MM.1S (cell line): ENCODE measurements around the gene DDX51.

Experiments used
- DNase-seq: peaks from one replicate; pipeline ENCODE4 v3.0.0-alpha.2; 2015
- H2AFZ ChIP-seq: fragments of 300-600 bp; sonication (generic); 2 replicates; pipeline ENCODE4 v1.6.0; 2016; ENCODE audit warnings: antibody characterized with exemption, low read length
- H3F3A ChIP-seq: fragments of 300-600 bp; sonication (generic); 2 replicates; pipeline ENCODE4 v1.6.1; 2016; ENCODE audit warnings: mild to moderate bottlenecking, antibody characterized with exemption, low read length, moderate library complexity, mixed read lengths; ENCODE audit not compliant: insufficient read depth
- H3K27ac ChIP-seq: fragments of 300-600 bp; sonication (generic); 2 replicates; pipeline ENCODE4 v1.5.1; 2016; ENCODE audit warnings: mild to moderate bottlenecking, low read length
- H3K27me3 ChIP-seq: fragments of 300-600 bp; sonication (generic); replicated peaks from 2 replicates; pipeline ENCODE4 v1.6.0; 2016; ENCODE audit warnings: low read length; ENCODE audit not compliant: insufficient read depth
- H3K36me3 ChIP-seq: fragments of 300-600 bp; sonication (generic); replicated peaks from 2 replicates; pipeline ENCODE4 v1.6.1; 2016; ENCODE audit warnings: mild to moderate bottlenecking, low read length, mixed read lengths; ENCODE audit not compliant: insufficient read depth
- H3K4me1 ChIP-seq: fragments of 300-600 bp; sonication (generic); 2 replicates; pipeline ENCODE4 v1.6.1; 2016; ENCODE audit warnings: low read length, mixed read lengths
- H3K4me2 ChIP-seq: fragments of 300-600 bp; sonication (generic); 2 replicates; pipeline ENCODE4 v1.6.0; 2016; ENCODE audit warnings: low read depth, low read length
- H3K4me3 ChIP-seq: fragments of 300-600 bp; sonication (generic); 2 replicates; pipeline ENCODE4 v1.5.1; 2016; ENCODE audit warnings: low read length, mixed read lengths
- H3K79me2 ChIP-seq: fragments of 300-600 bp; sonication (generic); 2 replicates; pipeline ENCODE4 v1.6.1; 2016; ENCODE audit warnings: mixed run types, low read length, mixed read lengths
- H3K9ac ChIP-seq: fragments of 300-600 bp; sonication (generic); 2 replicates; pipeline ENCODE4 v1.6.1; 2016; ENCODE audit warnings: low read length, mixed read lengths
- H3K9me2 ChIP-seq: fragments of 300-600 bp; sonication (generic); replicated peaks from 2 replicates; pipeline ENCODE4 v1.6.1; 2016; ENCODE audit warnings: mild to moderate bottlenecking, low read length, mixed read lengths; ENCODE audit not compliant: insufficient read depth
- H3K9me3 ChIP-seq: fragments of 300-600 bp; sonication (generic); replicated peaks from 2 replicates; pipeline ENCODE4 v1.6.1; 2016; ENCODE audit warnings: mild to moderate bottlenecking, low read length, mixed read lengths; ENCODE audit not compliant: insufficient read depth
- H4K20me1 ChIP-seq: fragments of 300-600 bp; sonication (generic); 2 replicates; pipeline ENCODE4 v1.6.1; 2016; ENCODE audit warnings: mild to moderate bottlenecking, low read length, moderate library complexity, mixed read lengths; ENCODE audit not compliant: insufficient read depth
- EZH2 ChIP-seq: fragments of 300-600 bp; sonication (generic); optimal IDR thresholded peaks from 2 replicates; pipeline ENCODE3; 2017; ENCODE audit warnings: low read depth, mild to moderate bottlenecking, antibody characterized with exemption, low read length, mixed read lengths
- EZH2phosphoT487 ChIP-seq: fragments of 300-600 bp; sonication (generic); IDR thresholded peaks from 2 replicates; pipeline ENCODE4 v1.6.1; 2018; ENCODE audit warnings: antibody characterized with exemption, low read length
- TF ChIP-seq, protein P1 (sequence below): fragments of 300-600 bp; sonication (generic); IDR thresholded peaks from 2 replicates; pipeline ENCODE4 v1.5.1; 2016; ENCODE audit warnings: antibody characterized with exemption, low read length, mixed read lengths

The DDX51 gene

GRCh38 chr12:132161036-132161781 lies 17.1 kb upstream of the DDX51 start:
- Histone ChIP-seq H3K4me1 (no peaks in the 10 kb centered on the region), H3K9ac (no peak overlapping the region), H3K4me2 (no peak overlapping the region), H3K36me3 (no peaks in the 10 kb centered on the region), H3K9me3 (no peaks in the 10 kb centered on the region), H3K27ac (no peak overlapping the region), H3K79me2 (no peaks in the 10 kb centered on the region), H3F3A (no peaks in the 10 kb centered on the region), H2AFZ (no peak overlapping the region), H3K9me2 (no peaks in the 10 kb centered on the region), H3K27me3 (no peaks in the 10 kb centered on the region), H4K20me1 (no peaks in the 10 kb centered on the region), H3K4me3 (no peak overlapping the region)
- DNase-seq = no peak
- TF ChIP-seq, protein P1, sequence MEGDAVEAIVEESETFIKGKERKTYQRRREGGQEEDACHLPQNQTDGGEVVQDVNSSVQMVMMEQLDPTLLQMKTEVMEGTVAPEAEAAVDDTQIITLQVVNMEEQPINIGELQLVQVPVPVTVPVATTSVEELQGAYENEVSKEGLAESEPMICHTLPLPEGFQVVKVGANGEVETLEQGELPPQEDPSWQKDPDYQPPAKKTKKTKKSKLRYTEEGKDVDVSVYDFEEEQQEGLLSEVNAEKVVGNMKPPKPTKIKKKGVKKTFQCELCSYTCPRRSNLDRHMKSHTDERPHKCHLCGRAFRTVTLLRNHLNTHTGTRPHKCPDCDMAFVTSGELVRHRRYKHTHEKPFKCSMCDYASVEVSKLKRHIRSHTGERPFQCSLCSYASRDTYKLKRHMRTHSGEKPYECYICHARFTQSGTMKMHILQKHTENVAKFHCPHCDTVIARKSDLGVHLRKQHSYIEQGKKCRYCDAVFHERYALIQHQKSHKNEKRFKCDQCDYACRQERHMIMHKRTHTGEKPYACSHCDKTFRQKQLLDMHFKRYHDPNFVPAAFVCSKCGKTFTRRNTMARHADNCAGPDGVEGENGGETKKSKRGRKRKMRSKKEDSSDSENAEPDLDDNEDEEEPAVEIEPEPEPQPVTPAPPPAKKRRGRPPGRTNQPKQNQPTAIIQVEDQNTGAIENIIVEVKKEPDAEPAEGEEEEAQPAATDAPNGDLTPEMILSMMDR = no peak
- TF ChIP-seq EZH2 (no peak), EZH2phosphoT487 (no peak)

GRCh38 chr12:132160601-132161035 lies 16.5 kb upstream of the DDX51 start:
- no peaks in the 10 kb centered on the region for H4K20me1 ChIP-seq
- no peak for DNase-seq
- no peaks in the 10 kb centered on the region for H3K36me3 ChIP-seq
- H3K4me1 ChIP-seq = no peaks in the 10 kb centered on the region
- no peaks in the 10 kb centered on the region for H3K9me3 ChIP-seq
- H3K79me2 ChIP-seq = no peaks in the 10 kb centered on the region
- no peak overlapping the region for H3K4me3 ChIP-seq
- no peaks in the 10 kb centered on the region for H3K27me3 ChIP-seq
- no peak overlapping the region for H3K4me2 ChIP-seq
- no peaks in the 10 kb centered on the region for H3F3A ChIP-seq
- H2AFZ ChIP-seq = no peak overlapping the region
- no peak for TF ChIP-seq EZH2phosphoT487
- TF ChIP-seq, protein P1 = no peak
- no peak for TF ChIP-seq EZH2
- H3K9me2 ChIP-seq = no peaks in the 10 kb centered on the region
- H3K27ac ChIP-seq = no peak overlapping the region
- no peak overlapping the region for H3K9ac ChIP-seq

- DNase-seq = no peak
- Histone ChIP-seq H3K36me3 (no peaks in the 10 kb centered on the region), H3K9me3 (no peaks in the 10 kb centered on the region), H4K20me1 (no peaks in the 10 kb centered on the region), H3K4me3 (no peak overlapping the region), H3F3A (no peaks in the 10 kb centered on the region), H3K27me3 (no peaks in the 10 kb centered on the region), H2AFZ (no peak overlapping the region), H3K79me2 (no peaks in the 10 kb centered on the region), H3K9me2 (no peaks in the 10 kb centered on the region), H3K27ac (no peak overlapping the region), H3K4me1 (no peaks in the 10 kb centered on the region), H3K4me2 (no peak overlapping the region), H3K9ac (no peak overlapping the region)
- TF ChIP-seq EZH2 = no peak
- TF ChIP-seq EZH2phosphoT487 = no peak
- TF ChIP-seq, protein P1 = no peak
Measured at GRCh38 chr12:132160016-132160415, 15.9 kb upstream of the DDX51 start.
